Measurements from ENCODE around the gene SHROOM1. TPM values are rescaled to one million over a fixed set of nuclear protein-coding genes. Genes with fewer than 3 reads are reported as not detected.

The SHROOM1 gene, protein sequence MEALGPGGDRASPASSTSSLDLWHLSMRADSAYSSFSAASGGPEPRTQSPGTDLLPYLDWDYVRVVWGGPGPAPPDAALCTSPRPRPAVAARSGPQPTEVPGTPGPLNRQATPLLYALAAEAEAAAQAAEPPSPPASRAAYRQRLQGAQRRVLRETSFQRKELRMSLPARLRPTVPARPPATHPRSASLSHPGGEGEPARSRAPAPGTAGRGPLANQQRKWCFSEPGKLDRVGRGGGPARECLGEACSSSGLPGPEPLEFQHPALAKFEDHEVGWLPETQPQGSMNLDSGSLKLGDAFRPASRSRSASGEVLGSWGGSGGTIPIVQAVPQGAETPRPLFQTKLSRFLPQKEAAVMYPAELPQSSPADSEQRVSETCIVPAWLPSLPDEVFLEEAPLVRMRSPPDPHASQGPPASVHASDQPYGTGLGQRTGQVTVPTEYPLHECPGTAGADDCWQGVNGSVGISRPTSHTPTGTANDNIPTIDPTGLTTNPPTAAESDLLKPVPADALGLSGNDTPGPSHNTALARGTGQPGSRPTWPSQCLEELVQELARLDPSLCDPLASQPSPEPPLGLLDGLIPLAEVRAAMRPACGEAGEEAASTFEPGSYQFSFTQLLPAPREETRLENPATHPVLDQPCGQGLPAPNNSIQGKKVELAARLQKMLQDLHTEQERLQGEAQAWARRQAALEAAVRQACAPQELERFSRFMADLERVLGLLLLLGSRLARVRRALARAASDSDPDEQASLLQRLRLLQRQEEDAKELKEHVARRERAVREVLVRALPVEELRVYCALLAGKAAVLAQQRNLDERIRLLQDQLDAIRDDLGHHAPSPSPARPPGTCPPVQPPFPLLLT
- 1 to 10 TPM in 1 of 2 donors, under 1 TPM in 1; 0.54 to 3.4 TPM for total RNA-seq

GRCh38 chr5:132830436-132831094, at the start of gene SHROOM1:
Gene SHROOM1, minus strand, starts transcription at chr5:132830647. Its CDS starts 4,507 bp downstream, at chr5:132826140.
- Mint-ChIP-seq H3K9me3 (no peaks in the 10 kb centered on the region), H3K36me3 (ENCODE audit: low read depth) (no peaks in the 10 kb centered on the region), H3K27ac (peak within 1 kb of the TSS; percentile 39), H3K4me1 (no peaks in the 10 kb centered on the region), H3K27me3 (peaks cover 31% of the 10 kb centered on the region), H3K4me3 (peak within 1 kb of the TSS; percentile 74)
- peak; percentile 69 for ATAC-seq (replicated peaks)

DNA sequence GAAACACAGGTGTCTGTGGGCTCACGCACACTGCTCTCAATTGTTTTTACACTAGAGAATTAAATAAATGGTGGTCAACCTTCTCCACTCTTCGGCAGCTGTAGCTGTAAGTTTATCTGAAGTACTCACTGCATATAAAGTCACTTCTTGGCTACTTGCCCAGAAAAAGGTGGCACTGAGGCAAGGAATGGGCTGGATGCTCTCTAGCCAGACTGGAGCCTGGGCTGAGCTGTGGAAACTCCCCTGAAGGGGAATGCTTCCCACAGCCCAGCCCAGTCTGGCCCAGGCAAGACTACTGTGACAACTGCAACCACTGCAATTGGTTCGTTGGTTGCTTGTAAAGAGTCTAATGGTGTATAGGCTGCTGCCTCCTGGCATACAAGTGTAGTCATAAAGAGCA, 47.5 kb upstream of the SHROOM1 start:
- ATAC-seq (replicated peaks), result no peak
- Mint-ChIP-seq H3K36me3 (ENCODE audit: low read depth) (peaks cover 76% of the 10 kb centered on the region), H3K27me3 (no peaks in the 10 kb centered on the region), H3K27ac (peak overlapping the region; percentile 18), H3K9me3 (no peaks in the 10 kb centered on the region), H3K4me3 (no peak overlapping the region), H3K4me1 (no peaks in the 10 kb centered on the region)

DNA sequence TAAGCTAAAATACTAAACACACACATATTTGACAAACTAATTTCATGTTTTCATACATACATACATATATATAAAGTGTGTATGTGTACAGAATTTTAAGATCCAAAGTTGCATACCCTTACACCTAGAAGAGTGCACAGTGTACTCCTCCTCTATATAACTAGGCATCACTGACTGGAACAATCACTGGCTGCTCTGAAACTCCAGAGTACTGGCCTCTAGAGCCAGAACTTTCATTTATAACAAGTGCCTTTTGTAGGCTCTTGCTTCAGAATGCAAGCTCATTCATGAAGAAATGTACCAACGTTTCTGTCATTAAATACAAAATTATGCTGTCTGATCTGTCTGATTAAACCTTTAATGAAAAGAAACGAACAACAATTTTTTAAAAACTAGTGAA, 47.0 kb upstream of the SHROOM1 start:
- Mint-ChIP-seq H3K27ac (no peak overlapping the region), H3K9me3 (no peaks in the 10 kb centered on the region), H3K36me3 (ENCODE audit: low read depth) (peaks cover 76% of the 10 kb centered on the region), H3K27me3 (no peaks in the 10 kb centered on the region), H3K4me3 (no peak overlapping the region), H3K4me1 (peaks cover 3% of the 10 kb centered on the region)
- no peak for ATAC-seq (replicated peaks)

DNA sequence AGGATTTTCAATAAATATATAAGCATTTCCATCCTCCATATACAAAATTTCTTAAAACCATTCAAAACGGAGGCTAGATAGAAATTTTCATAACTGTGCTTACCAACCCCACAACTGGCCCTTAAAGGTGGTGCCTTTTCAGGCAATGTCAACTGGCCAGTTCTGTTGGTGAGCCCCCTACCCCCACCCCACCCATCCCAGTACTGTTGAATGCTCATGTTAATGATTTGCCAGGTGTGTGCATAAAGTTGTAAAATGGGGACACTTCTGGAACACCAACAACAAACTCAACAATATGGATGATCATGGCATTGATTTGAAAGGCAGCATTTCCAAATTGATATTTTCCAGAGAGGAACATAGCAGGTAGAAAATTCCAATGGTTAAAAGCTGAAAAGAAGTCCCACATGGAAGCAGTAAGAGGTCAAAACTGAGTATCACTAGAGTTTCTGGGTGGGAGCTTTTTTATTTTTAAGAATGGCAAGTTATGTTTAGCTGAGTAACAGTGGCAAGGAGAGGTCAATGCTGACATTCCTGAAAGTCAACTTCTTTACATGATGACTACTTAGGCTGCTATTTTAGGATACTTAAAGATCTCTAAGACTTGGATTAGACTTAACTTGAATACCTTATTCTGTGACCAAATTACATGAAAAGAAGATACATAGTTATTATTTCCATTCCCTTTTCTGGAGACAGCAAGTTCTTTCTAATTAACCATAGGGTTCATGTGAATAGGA, 45.7 kb upstream of the SHROOM1 start:
- H3K27ac Mint-ChIP-seq, result no peak overlapping the region
- peaks cover 6% of the 10 kb centered on the region for H3K4me1 Mint-ChIP-seq
- no peak overlapping the region for H3K4me3 Mint-ChIP-seq
- H3K9me3 Mint-ChIP-seq, result no peaks in the 10 kb centered on the region
- peaks cover 76% of the 10 kb centered on the region for H3K36me3 Mint-ChIP-seq (ENCODE audit: low read depth)
- no peaks in the 10 kb centered on the region for H3K27me3 Mint-ChIP-seq
- ATAC-seq (replicated peaks), result no peak

DNA sequence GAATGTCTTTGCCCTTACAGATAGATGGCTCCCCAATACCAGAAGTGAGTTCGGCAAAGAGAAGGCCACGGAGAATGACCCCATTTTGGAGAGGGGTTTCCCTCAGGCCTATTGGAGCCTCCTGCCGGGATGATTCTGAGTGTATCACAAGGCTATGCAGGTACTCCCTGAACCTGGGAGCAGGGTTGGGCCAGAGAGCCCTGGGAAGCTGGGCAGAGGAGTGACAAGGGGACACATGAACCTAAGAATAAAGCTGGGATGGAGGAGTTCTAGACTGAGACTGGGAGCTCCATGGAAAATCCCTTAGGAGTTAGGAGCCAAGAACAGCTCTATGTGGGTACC, 43.5 kb upstream of the SHROOM1 start:
- Mint-ChIP-seq H3K9me3 (no peaks in the 10 kb centered on the region), H3K4me3 (no peak overlapping the region), H3K27me3 (no peaks in the 10 kb centered on the region), H3K27ac (peak overlapping the region; percentile 73), H3K4me1 (peaks cover 6% of the 10 kb centered on the region), H3K36me3 (ENCODE audit: low read depth) (peaks cover 76% of the 10 kb centered on the region)
- ATAC-seq (replicated peaks), result no peak

GRCh38 chr5:132873119-132873929, 42.9 kb upstream of the SHROOM1 start, which contains the start of gene LEAP2:
Gene LEAP2, plus strand, starts transcription at chr5:132873668. Its CDS starts 27 bp downstream, at chr5:132873695.
- peak within 1 kb of the TSS; percentile 73 for H3K27ac Mint-ChIP-seq
- H3K36me3 Mint-ChIP-seq (ENCODE audit: low read depth), result peaks cover 76% of the 10 kb centered on the region
- no peaks in the 10 kb centered on the region for H3K27me3 Mint-ChIP-seq
- no peak within 1 kb of the TSS for H3K4me3 Mint-ChIP-seq
- peaks cover 6% of the 10 kb centered on the region for H3K4me1 Mint-ChIP-seq
- ATAC-seq (replicated peaks), result no peak
- no peaks in the 10 kb centered on the region for H3K9me3 Mint-ChIP-seq

- no peaks in the 10 kb centered on the region for H3K9me3 Mint-ChIP-seq
- no peak for ATAC-seq (replicated peaks)
- H3K4me3 Mint-ChIP-seq, result no peak overlapping the region
- H3K27ac Mint-ChIP-seq, result peak overlapping the region; percentile 52
- H3K36me3 Mint-ChIP-seq (ENCODE audit: low read depth), result peaks cover 76% of the 10 kb centered on the region
- H3K27me3 Mint-ChIP-seq, result no peaks in the 10 kb centered on the region
- H3K4me1 Mint-ChIP-seq, result peaks cover 6% of the 10 kb centered on the region
Measured at GRCh38 chr5:132872788-132873118, 42.3 kb upstream of the SHROOM1 start.

DNA sequence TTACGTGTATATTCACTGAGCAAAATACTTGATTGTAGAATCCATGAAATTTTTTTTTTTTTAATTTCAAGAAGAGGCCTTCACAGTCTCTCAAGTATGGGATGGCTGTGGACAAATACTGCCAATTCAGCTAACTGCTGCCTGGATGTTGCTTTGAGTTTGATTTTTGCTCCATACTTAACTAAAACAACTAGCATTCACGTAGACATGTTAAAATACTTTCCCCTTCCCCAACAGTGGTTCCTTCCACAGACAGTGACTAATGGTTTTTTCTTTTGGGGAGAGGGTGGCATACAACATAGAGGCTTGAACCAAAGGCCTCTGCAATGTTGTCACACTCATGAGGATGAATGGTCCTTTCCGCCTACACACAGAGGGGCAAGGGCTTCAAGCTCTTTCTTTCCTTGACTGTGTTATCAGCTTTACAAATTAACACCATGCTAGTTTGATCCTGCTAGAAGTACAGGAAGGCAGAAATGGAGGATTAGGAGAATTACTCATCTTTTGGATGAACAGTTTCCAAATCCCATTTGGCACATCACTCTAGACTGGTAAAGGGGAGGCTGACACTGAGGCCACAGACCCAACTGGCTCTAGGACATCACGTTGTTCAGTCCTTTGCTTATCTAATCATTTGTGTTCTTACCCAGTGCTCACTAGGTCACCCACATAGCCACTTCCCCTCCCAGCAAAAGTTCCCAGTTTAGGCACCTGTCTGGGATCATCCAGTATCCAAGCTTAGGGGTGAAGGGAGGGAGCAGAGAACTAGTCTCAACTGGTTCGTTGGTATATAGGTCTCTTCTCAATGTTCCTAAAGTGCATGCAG, 41.2 kb upstream of the SHROOM1 start:
- no peak overlapping the region for H3K4me3 Mint-ChIP-seq
- H3K9me3 Mint-ChIP-seq, result no peaks in the 10 kb centered on the region
- H3K36me3 Mint-ChIP-seq (ENCODE audit: low read depth), result peaks cover 83% of the 10 kb centered on the region
- no peak for ATAC-seq (replicated peaks)
- peak overlapping the region; percentile 65 for H3K27ac Mint-ChIP-seq
- peaks cover 11% of the 10 kb centered on the region for H3K4me1 Mint-ChIP-seq
- no peaks in the 10 kb centered on the region for H3K27me3 Mint-ChIP-seq

GRCh38 chr5:132870801-132871200, 40.4 kb upstream of the SHROOM1 start:
- ATAC-seq (replicated peaks), result no peak
- no peak overlapping the region for H3K4me3 Mint-ChIP-seq
- no peaks in the 10 kb centered on the region for H3K27me3 Mint-ChIP-seq
- H3K27ac Mint-ChIP-seq, result peak overlapping the region; percentile 65
- H3K9me3 Mint-ChIP-seq, result no peaks in the 10 kb centered on the region
- H3K4me1 Mint-ChIP-seq, result peaks cover 17% of the 10 kb centered on the region
- H3K36me3 Mint-ChIP-seq (ENCODE audit: low read depth), result peaks cover 88% of the 10 kb centered on the region

- no peak for ATAC-seq (replicated peaks)
- Mint-ChIP-seq H3K36me3 (ENCODE audit: low read depth) (peaks cover 70% of the 10 kb centered on the region), H3K4me1 (peaks cover 17% of the 10 kb centered on the region), H3K27me3 (no peaks in the 10 kb centered on the region), H3K27ac (peak overlapping the region; percentile 76), H3K9me3 (no peaks in the 10 kb centered on the region), H3K4me3 (peak overlapping the region; percentile 100)
Measured at GRCh38 chr5:132868754-132869153, 38.3 kb upstream of the SHROOM1 start.

DNA sequence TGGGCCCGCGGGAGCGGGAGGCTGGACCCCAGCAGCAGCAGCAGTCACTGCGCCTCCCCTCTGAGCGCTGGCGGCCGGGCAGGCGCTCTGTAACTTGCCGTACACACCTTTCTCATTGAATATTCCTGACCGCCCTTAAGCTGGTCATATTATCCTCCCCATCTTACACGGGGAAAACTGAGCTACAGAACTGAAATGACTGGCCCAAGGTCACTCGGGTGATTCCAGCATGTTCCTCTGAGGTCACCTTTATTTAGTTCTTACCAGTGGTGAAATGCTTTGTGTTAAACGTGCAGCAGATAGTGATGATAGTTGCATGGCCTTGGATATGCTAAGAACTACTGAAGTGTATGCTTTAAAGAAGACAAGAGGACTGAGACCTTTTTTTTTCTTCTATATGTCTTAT, 36.6 kb upstream of the SHROOM1 start:
- H3K27ac Mint-ChIP-seq, result peak overlapping the region; percentile 100
- peaks cover 56% of the 10 kb centered on the region for H3K36me3 Mint-ChIP-seq (ENCODE audit: low read depth)
- H3K27me3 Mint-ChIP-seq, result no peaks in the 10 kb centered on the region
- H3K9me3 Mint-ChIP-seq, result no peaks in the 10 kb centered on the region
- no peak for ATAC-seq (replicated peaks)
- peak overlapping the region; percentile 100 for H3K4me3 Mint-ChIP-seq
- peaks cover 11% of the 10 kb centered on the region for H3K4me1 Mint-ChIP-seq

GRCh38 chr5:132866342-132867045, 36.0 kb upstream of the SHROOM1 start, which contains the start of the genes GDF9 and UQCRQ:
Gene GDF9, minus strand, starts transcription at chr5:132866469. Its CDS starts 1,936 bp downstream, at chr5:132864533.
Gene UQCRQ, plus strand, starts transcription at chr5:132866642. Its CDS starts 240 bp downstream, at chr5:132866882.
- Mint-ChIP-seq H3K4me3 (peak within 1 kb of the TSS; percentile 100), H3K27ac (peak within 1 kb of the TSS; percentile 100), H3K4me1 (peaks cover 11% of the 10 kb centered on the region), H3K27me3 (no peaks in the 10 kb centered on the region), H3K36me3 (ENCODE audit: low read depth) (peaks cover 50% of the 10 kb centered on the region), H3K9me3 (no peaks in the 10 kb centered on the region)
- peak; percentile 99 for ATAC-seq (replicated peaks)

Measured in activated T-helper 17 cell treated with anti-CD3 and anti-CD28 coated beads, Interleukin-2, amount 50 U/mL, for 72 hours (primary cell).